ENCODE measurements around the gene SLC29A2.

Gene SLC29A2

DNA sequence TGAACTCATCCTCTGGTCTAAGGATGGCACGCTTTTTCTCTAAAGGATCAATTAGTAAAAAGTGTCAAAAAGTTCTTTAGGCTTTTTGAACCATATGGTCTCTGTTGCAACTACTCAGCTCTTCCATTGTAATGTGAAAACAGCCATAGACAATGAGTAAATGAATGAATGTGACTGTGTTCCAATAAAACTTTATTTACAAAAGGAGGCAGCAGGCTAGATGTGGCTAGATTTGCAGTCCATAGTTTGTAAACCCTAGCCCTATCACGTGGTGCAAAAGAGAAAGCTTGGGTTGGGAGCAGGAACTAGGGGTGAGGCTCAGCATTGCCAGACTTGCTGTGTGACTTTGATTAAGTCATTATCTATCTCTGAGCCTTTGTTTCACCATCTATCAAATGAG is 43.9 kb upstream of the SLC29A2 start:
- TF ChIP-seq, protein P1, sequence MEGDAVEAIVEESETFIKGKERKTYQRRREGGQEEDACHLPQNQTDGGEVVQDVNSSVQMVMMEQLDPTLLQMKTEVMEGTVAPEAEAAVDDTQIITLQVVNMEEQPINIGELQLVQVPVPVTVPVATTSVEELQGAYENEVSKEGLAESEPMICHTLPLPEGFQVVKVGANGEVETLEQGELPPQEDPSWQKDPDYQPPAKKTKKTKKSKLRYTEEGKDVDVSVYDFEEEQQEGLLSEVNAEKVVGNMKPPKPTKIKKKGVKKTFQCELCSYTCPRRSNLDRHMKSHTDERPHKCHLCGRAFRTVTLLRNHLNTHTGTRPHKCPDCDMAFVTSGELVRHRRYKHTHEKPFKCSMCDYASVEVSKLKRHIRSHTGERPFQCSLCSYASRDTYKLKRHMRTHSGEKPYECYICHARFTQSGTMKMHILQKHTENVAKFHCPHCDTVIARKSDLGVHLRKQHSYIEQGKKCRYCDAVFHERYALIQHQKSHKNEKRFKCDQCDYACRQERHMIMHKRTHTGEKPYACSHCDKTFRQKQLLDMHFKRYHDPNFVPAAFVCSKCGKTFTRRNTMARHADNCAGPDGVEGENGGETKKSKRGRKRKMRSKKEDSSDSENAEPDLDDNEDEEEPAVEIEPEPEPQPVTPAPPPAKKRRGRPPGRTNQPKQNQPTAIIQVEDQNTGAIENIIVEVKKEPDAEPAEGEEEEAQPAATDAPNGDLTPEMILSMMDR (IDR thresholded peaks at IDR 0.05), result no peak

DNA sequence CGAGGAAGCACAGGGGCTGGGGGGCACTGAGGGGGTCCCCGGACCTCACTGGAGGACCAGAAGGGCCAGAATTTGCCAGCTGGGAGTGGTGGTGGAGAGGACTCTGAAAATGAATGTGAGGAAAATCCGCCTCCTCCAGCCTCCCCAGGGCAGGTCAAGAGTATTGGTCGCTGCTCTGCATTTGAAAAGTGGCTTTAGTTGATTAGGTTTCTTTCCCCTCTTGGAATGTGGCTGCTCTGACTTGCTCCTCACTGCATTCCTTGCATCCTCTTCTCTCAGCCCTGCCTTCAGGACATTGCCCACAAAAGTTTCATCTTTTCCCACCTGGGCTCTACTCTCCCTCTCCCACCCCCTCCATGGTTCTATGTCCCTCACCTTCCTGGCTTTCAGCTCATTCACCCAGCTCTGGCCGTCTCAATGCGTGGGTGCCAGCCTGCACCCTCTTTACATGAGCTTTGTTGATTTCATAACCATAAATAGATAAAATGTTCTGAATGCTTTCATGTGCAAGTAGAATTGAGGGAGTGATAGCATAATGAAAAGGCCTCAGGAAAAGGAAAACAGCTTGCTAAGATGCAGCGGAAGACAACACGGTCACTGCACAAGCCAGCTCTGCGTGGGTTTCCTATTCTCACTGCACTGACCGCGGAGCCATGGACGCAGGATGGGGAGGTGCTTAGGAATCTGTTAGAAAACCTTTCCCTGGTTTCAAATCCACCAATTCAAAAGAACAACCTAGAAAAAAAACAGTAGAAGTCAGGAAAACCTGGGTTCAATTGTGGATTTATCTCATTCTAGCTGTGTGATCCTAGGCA is 42.8 kb upstream of the SLC29A2 start:
- TF ChIP-seq, protein P1 (IDR thresholded peaks at IDR 0.05), result no peak

DNA sequence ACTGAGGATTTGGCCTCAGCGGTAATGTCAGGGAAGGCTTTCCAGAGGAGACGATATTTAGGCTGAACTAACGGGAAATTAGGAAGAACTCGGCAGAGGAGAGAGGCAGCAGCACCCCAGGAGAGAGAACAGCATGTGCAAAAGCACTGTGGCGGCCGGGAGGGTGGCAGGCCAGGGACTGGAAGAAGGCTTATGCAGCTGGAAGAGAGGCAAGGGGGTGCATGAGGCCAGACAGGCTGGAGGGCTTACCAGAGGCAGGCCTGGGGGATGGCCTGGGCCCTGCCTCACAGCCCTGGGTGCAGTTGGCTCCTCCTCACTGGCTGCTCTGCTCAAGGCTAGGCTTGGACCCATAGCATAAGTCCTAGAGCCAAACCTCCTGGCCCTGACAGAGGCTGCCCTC is 41.6 kb upstream of the SLC29A2 start:
- TF ChIP-seq, protein P1 (IDR thresholded peaks at IDR 0.05), result no peak

DNA sequence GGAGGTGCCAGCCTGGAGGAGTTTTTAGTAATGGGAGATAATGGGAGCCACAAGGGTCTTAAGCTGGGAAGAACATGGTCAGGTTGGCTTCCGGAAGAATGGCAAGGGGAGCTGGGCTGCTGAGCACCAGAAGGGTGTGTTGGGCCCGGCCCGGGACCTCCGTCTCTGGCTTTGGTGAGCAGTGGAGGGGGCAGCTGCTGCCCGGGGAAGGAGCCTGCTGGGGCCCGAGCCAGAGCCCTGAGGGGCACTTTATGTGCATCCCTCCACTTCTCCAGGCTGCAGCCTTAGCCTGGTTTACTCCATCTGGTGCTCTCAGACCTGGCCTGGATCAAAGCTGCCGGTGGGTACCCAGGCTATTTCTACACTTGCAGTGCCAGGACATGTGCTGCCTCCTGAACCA is 40.5 kb upstream of the SLC29A2 start:
- TF ChIP-seq, protein P1 (IDR thresholded peaks at IDR 0.05), result no peak

DNA sequence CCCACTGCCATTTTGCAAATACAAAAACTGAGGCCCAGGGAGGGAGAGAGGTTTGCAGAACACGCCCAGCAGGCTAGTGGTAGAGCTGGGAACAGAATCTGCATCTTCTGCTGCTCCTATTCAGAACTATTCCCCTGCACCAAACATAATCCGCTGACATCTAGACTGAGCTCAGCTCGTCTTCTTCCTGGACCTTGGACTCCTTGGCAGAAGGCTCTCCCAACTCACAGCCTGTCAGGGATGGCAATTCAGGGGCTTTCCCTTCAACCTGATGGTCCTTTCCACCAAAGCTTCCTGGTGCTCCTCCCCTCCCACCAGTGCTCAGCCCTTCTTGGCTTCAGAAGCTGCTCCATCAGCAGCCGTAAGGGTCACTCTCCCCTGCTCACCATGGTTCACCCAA is 39.8 kb upstream of the SLC29A2 start:
- TF ChIP-seq, protein P1 (IDR thresholded peaks at IDR 0.05), result no peak

DNA sequence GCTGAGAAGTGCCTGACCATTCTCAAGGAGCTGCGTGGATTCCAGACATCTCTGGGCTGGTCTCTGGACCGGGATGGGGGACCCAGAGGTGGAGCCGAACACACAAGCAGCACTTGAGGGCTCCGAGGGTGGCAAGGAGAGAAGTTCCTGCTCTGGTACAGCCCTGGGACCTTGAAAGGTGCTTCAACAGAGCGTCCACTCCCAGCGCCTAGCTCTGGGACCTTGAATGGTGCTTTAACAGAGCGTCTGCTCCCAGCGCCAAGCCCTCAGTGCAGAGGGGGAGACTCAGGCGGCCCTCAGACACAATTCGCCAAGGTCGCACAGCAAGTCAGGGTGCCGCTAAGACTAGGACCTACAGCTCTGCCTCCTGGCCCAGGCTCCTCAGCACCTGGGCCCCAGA is 38.6 kb upstream of the SLC29A2 start:
- TF ChIP-seq, protein P1 (IDR thresholded peaks at IDR 0.05), result no peak

DNA sequence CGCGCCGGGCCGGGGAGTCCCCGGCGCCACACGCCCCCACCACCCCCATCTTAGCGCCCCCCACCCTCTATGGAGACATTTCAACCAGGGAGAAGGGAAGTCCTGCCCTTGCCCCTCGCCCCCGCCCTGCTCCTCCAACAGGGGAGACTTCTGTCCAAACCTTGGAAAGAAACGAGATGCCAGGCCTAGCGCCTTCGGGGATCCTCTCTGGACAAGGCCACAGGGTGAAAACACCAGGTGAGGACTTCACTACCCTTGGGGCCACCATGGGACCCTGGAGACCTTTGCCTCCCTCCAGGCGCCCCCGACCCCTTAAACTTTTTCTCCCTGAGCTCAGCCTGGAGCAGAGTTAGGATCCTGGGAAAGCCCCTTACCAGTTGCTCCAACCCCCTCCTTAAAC is 37.7 kb upstream of the SLC29A2 start:
- TF ChIP-seq, protein P1 (IDR thresholded peaks at IDR 0.05), result no peak

Measured in LNCAP (cell line).